Measurements from ENCODE around the gene SAMD4A. TPM values are rescaled to one million over a fixed set of nuclear protein-coding genes. Genes with fewer than 3 reads are reported as not detected.

The SAMD4A gene
- polyA plus RNA-seq, 3 donors = 3.2 to 8.6 (median 4.2) TPM

DNA sequence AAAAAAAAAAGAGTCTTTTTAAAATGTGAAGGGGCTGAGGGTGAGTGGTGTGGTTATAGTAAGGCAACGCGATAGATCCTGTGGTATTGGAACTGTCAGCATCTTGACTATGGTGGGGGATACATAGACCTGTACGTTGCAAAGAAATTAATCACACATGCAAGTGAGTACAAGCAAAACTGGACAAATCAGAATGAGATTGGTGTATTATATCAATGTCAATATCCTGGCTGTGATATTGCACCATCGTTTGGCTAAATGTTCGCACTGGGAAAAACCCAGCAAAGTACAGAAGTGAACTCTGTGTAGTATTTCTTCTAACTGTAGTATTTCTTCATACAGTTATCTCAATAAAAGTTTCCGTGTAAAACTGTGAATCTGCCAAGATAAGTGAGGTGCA, 267.8 kb downstream of the SAMD4A start:
- H3K9ac ChIP-seq (ENCODE audit: insufficient read depth, low read length, poor library complexity, severe bottlenecking) = no peak overlapping the region
- TF ChIP-seq, protein P1, sequence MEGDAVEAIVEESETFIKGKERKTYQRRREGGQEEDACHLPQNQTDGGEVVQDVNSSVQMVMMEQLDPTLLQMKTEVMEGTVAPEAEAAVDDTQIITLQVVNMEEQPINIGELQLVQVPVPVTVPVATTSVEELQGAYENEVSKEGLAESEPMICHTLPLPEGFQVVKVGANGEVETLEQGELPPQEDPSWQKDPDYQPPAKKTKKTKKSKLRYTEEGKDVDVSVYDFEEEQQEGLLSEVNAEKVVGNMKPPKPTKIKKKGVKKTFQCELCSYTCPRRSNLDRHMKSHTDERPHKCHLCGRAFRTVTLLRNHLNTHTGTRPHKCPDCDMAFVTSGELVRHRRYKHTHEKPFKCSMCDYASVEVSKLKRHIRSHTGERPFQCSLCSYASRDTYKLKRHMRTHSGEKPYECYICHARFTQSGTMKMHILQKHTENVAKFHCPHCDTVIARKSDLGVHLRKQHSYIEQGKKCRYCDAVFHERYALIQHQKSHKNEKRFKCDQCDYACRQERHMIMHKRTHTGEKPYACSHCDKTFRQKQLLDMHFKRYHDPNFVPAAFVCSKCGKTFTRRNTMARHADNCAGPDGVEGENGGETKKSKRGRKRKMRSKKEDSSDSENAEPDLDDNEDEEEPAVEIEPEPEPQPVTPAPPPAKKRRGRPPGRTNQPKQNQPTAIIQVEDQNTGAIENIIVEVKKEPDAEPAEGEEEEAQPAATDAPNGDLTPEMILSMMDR (IDR thresholded peaks at IDR 0.05) = no peak
- Mint-ChIP-seq H3K36me3 (peaks cover 13 to 21% of the 10 kb centered on the region in 2 donors), H3K4me3 (no peak overlapping the region), H3K9me3 (peaks cover 0 to 8% (median 3%) of the 10 kb centered on the region in 7 donors), H3K27ac (peak overlapping the region in 1 of 7 donors; percentile 26), H3K4me1 (peaks cover 4% of the 10 kb centered on the region), H3K27me3 (ENCODE audit: low read depth in 3 of 3) (peaks cover 0 to 1% (median 0%) of the 10 kb centered on the region in 3 donors)
- H2AFZ ChIP-seq (ENCODE audit: insufficient read depth, low read depth, low read length, poor library complexity, severe bottlenecking) = no peak overlapping the region
- 100% methylated on average over 1 of the region's 6 CpGs for WGBS (ENCODE audit: insufficient coverage)
- no peaks in the 10 kb centered on the region for H3K27me3 ChIP-seq (ENCODE audit: control insufficient read depth in 2 of 2, insufficient read depth in 2 of 2, low read length in 2 of 2)
- H3K79me2 ChIP-seq (ENCODE audit: insufficient read depth, low read length) = no peaks in the 10 kb centered on the region
- H4K20me1 ChIP-seq (ENCODE audit: insufficient read depth, low read length) = no peaks in the 10 kb centered on the region
- H3K4me1 ChIP-seq (ENCODE audit: control insufficient read depth in 1 of 2, insufficient read depth in 2 of 2, low read length in 2 of 2) = no peaks in the 10 kb centered on the region
- no peaks in the 10 kb centered on the region for H3K9me3 ChIP-seq (replicated peaks in 1 of 2; ENCODE audit: control insufficient read depth in 1 of 2, insufficient read depth in 1 of 2, low read length in 2 of 2)
- H3K4me3 ChIP-seq (replicated peaks in 1 of 3; ENCODE audit: low read depth in 2 of 3, low read length in 3 of 3) = no peak overlapping the region
- H3K36me3 ChIP-seq (replicated peaks in 1 of 2; ENCODE audit: control insufficient read depth in 1 of 2, insufficient read depth in 2 of 2, low read length in 2 of 2) = peaks cover 2 to 8% of the 10 kb centered on the region in 2 donors
- no peak overlapping the region for H3K4me2 ChIP-seq (replicated peaks; ENCODE audit: extremely low read depth, low read length, poor library complexity, severe bottlenecking)
- intact Hi-C loops (cut with micrococcal nuclease) = no loop called here
- no peak overlapping the region for H3K27ac ChIP-seq (ENCODE audit: low read depth in 1 of 2, low read length in 2 of 2)
- no peak for DNase-seq

DNA sequence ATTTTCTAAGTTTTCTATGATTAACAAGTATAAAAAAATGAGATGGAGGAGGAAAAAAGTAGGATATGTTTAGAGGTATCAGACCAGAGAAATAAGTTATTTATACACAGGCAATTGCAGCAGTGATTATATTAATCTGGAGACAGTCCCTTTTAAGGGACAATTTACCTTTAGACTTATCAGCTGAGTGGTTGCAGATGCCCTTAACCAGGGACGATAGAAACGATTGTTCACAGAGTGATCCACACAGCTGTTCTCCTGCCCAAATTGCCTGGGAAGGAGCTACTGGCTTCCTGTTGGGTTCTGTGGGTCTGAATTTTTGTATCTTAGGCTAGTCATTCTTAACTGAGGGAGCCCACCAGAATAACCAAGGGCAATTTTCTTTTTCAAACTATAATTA, 269.3 kb downstream of the SAMD4A start:
- Mint-ChIP-seq H3K27ac (no peak overlapping the region), H3K9me3 (peaks cover 0 to 4% (median 2%) of the 10 kb centered on the region in 7 donors), H3K36me3 (peaks cover 27 to 35% of the 10 kb centered on the region in 2 donors), H3K4me3 (no peak overlapping the region), H3K27me3 (ENCODE audit: low read depth in 3 of 3) (peaks cover 0 to 1% (median 0%) of the 10 kb centered on the region in 3 donors), H3K4me1 (peaks cover 9% of the 10 kb centered on the region)
- WGBS (ENCODE audit: insufficient coverage) = 92% methylated on average over 2 of the region's 2 CpGs
- Histone ChIP-seq H3K4me2 (replicated peaks; ENCODE audit: extremely low read depth, low read length, poor library complexity, severe bottlenecking) (no peak overlapping the region), H3K4me1 (ENCODE audit: control insufficient read depth in 1 of 2, insufficient read depth in 2 of 2, low read length in 2 of 2) (no peaks in the 10 kb centered on the region), H2AFZ (ENCODE audit: insufficient read depth, low read depth, low read length, poor library complexity, severe bottlenecking) (no peak overlapping the region), H3K27me3 (ENCODE audit: control insufficient read depth in 2 of 2, insufficient read depth in 2 of 2, low read length in 2 of 2) (no peaks in the 10 kb centered on the region), H3K4me3 (replicated peaks in 1 of 3; ENCODE audit: low read depth in 2 of 3, low read length in 3 of 3) (no peak overlapping the region), H3K9ac (ENCODE audit: insufficient read depth, low read length, poor library complexity, severe bottlenecking) (no peak overlapping the region), H4K20me1 (ENCODE audit: insufficient read depth, low read length) (peaks cover 2% of the 10 kb centered on the region), H3K27ac (ENCODE audit: low read depth in 1 of 2, low read length in 2 of 2) (no peak overlapping the region), H3K9me3 (replicated peaks in 1 of 2; ENCODE audit: control insufficient read depth in 1 of 2, insufficient read depth in 1 of 2, low read length in 2 of 2) (no peaks in the 10 kb centered on the region), H3K36me3 (replicated peaks in 1 of 2; ENCODE audit: control insufficient read depth in 1 of 2, insufficient read depth in 2 of 2, low read length in 2 of 2) (peaks cover 11 to 23% of the 10 kb centered on the region in 2 donors), H3K79me2 (ENCODE audit: insufficient read depth, low read length) (no peaks in the 10 kb centered on the region)
- no peak for DNase-seq
- intact Hi-C loops (cut with micrococcal nuclease) = no loop called here
- TF ChIP-seq, protein P1 (IDR thresholded peaks at IDR 0.05) = no peak
